ENCODE data around the gene TTLL11.
"Not testable (repeated sequence)": the region's sequence is repeated elsewhere in the genome, so short reads cannot be mapped to it uniquely, and the experiment has no call there.

The TTLL11 gene

DNA sequence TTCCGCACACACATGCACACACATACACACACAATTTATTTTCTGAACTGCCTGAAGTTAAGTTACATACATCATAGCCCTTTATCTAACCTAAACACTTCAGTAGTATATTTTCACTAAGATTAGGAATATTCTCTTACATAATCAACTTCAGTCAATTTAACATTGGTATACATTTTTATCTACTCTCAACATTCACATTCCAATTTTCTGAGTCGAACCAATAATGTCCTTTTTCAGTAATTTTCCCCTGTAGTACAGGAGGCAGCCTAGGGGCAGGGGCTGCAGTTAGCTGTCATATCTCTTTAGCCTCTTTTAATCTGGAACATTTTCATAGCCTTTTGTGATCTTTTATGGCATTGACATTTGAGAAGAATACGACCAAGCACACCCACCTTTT, 291.5 kb downstream of the TTLL11 start:
- DNase-seq, result no peak

DNA sequence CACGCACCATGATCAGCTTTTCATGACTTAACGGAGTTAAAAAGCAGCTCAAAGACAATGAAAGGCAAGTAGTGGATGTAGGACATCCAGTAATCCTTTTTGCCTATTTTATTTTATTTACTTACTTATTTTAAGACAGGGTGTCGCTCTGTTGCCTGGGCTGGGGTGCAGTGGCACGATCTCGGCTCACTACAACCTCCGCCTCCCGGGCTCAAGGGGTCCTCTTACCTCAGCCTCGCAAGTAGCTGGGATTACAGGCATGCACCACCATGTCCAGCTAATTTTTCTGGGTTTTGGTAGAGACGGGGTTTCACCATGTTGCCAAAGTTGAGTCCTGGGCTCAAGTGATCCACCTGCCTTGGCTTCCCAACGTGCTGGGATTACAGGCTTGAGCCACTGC, 292.7 kb downstream of the TTLL11 start:
- DNase-seq, result no peak

GRCh38 chr9:121798941-121799340, 294.2 kb downstream of the TTLL11 start:
- DNase-seq, result no peak

DNA sequence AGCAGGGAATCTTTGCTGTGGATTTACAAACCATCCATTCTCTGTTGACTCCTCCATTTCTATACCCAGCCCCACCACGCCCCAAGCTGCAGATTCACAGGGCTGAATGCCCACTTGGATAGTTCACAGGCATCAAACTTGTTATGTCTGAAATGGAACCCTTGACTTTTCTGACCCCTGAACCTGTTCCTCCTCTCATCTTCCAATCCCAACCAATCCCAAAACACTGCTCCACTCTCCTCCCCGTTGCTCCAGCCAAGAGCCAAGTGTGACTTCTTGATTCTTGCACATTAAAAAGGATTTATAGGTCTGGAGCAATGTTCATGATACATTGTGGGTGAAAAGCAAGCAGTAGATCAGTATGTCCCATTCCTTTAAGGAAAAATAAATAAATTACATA, 296.0 kb downstream of the TTLL11 start:
- no peak for DNase-seq

DNA sequence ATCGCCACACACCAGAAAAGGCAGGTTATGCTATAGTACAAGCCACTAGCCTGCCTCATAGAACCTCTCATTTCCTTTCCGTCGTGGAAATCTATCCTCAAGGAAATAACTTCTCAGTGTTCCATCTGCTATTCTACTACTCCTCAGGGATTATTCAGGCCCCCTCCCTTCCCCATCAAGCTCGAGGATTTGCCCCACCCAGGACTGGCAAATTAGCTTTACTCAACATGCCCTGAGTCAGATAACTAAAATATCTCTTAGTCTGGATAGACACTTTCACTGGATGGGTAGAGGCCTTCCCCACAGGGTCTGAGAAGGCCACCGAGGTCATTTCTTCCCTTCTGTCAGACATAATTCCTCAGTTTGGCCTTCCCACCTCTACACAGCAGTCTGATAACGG, 298.8 kb downstream of the TTLL11 start:
- not testable (repeated sequence) for DNase-seq

DNA sequence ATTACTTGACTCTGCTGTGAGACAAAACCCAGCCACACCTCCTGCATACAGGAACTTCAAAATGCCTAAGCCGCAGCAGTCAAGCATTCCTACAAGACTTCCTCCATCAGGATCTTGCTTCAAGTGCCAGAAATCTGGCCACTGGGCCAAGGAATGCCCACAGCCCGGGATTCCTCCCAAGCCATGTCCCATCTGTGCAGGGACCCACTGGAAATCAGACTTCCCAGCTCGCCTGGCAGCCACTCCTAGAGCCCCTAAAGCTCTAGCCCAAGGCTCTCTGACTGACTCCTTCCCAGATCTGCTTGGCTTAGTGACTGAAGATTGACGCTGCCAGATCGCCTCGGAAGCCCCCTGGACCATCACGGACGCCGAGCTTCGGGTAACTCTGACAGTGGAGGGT, 300.6 kb downstream of the TTLL11 start:
- not testable (repeated sequence) for DNase-seq

DNA sequence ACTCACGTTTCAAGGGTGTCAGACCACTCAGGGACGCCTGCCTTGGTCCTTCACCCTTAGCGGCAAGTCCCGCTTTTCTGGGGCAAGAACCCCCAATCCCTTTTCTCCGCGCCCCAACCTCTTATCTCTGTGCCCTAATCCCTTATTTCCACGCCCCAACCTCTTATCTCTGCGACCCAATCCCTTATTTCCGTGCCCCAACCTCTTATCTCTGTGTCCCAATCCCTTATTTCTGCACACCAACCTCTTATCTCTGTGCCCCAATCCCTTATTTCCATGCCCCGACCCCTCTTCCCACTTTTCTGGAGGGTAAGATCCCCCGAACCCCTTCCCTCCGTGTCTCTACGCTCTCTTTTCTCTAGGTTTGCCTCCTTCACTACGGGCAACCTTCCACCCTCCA, 302.3 kb downstream of the TTLL11 start:
- DNase-seq, result no peak

DNA sequence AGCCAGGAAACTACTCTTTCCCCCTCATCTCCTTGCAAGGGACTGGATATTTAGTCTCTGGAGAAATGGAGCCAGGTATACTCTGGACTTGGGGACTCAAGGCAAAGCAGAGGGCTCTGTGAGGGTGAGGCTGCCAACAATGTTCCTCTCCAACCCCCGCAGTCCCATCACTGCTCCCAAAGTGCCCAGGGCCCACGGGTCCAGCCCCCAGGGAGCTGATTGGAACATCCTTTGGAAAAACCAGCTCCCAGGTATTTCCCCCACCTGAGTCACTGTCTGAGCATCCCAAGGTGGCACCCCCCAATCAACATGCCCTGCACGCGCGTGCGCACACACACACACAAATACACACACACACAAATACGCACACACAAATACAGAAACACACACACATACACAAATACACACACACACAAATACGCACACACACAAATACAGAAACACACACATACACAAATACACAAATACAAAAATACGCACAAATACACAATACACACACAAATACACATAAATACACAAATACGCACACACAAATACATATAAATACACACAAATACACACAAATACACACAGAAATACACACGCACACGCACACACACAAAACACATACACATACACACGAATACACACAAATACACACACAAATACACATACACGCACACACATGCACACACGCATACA, 304.3 kb downstream of the TTLL11 start:
- no peak for DNase-seq

DNA sequence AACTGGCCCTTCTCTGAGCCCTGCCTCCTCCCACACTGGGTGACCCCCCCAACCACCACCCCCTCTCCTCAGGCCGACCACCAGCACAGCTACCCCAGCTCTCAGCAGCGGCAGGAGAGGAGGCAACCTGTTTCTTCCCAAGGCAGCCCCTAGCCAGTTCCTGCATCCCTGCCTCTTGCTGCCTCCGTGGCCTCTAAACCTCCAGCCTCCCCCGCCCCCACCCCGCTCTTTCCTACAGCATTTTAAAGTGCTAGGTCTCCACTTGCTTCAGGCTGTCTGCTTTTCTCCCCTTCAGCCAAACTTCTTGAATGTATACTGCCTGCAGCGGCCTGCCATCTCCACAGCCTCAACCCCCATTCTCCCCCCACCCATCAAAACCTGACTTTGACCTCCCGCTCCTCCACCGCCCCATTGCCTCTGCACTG, 306.1 kb downstream of the TTLL11 start:
- no peak for DNase-seq

GRCh38 chr9:121786543-121786948, 306.6 kb downstream of the TTLL11 start:
- DNase-seq, result no peak

DNA sequence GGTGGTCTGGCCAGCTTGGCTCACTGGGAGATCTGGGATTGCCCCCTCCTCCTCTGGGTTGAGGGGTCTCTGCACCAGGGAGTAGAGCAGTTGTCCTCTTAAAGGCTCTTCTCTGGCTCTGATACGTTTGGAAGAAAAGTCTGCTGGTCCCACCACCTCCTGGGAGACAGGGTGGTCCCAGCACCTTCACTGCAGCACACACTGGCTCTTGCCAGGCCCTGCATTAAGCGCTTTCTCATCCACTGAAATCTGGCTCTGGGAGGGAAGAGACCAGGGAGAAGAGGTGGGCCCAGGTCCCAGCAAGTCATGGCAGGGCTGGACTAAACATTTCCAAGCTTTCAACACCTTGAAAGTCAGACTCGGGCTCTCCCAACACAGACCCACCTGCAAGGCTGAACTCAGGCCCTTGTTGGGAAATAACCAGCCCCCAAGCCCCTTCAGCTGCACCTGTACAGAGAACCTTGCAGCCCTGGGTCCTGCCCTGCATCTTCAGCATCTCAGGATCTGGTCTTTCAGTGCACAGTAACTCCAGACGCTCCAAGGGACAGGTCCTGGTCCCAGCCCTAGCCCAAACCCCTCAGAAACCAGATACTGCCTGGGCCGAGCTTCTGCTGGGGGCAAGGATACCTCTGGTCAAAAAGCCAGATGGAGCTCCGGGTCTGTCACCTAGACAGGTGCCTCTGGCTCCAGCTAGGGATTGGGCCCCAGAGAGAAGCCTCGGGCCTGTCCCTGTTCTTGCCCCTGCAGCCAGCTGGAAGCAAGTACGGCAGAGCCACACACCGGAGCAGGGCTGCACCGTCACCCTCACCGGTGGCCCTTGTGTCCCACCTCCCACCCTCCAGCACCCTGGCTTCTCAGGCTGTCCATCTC, 307.2 kb downstream of the TTLL11 start:
- DNase-seq, result no peak

DNA sequence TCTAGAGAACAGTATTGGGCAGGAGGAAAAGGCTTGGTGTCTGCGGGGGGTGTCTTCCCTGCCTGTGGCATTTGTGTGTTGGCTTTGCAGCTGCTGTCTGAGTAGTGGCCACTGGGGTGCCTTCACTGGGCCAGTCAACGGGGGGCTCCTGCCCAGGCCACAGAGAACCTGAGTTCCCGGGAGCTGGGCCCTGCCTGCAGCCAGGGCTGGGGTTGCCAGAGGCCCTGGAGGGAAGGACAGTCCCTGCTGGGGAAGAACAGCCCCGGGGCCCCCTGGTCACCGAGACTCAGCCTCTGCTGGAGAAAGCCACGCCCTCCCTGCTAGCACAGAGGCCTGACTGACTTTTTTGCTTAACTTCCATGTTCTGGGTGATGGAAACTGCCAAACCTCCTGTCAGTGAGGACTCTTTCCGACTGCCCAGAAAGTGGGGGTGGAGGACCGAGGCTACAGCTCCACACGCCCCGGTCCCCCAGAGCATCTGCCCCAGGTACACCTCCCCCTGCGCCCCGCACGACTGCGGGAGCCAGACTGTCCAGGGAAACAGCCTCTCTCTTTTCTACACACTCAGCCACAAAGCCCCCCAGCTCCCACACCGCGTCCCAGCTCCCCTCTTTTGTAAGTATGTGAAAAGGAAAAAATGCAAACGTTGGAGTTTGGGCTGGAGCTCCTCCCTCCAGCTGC, 308.2 kb downstream of the TTLL11 start:
- DNase-seq, result no peak

GRCh38 chr9:121783521-121784507, 309.3 kb downstream of the TTLL11 start:
- DNase-seq, result peak; percentile 23

- DNase-seq, result no peak
Observed at GRCh38 chr9:121783111-121783510, 310.0 kb downstream of the TTLL11 start.

DNA sequence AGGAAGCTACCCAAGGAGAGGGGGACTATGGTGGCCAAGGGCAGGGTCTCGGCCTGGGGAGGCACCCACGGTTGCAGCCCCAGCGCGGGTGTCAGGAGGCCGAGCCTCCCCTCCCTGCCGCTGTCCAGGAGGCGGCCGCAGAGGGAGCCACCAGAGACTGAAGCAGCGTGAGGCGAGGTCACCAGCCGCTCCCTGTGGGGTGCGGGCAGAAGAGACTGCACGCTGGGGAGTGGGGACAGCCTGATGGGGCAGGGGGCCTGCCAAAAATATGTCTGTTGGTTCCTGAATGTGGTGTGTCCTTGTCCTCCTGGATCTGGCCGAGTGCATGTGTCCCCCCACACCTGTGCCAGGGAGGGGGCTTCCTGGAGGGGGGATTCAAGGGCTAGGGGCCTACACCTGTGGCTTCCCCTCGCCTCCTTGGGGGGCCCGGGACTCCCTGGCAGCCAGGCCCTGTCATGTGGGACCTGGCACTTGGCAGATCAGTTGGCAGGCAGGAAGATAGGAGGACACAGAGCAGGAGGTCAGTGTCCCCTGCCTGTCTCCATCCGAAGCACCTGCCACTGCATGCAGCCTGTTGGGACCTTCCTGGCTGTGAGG, 310.5 kb downstream of the TTLL11 start:
- no peak for DNase-seq

- DNase-seq, result no peak
Observed at GRCh38 chr9:121781701-121782464, 311.2 kb downstream of the TTLL11 start.

- no peak for DNase-seq
Observed at GRCh38 chr9:121781145-121781548, 312.0 kb downstream of the TTLL11 start.

GRCh38 chr9:121780177-121781040, 312.7 kb downstream of the TTLL11 start:
- DNase-seq, result no peak

DNA sequence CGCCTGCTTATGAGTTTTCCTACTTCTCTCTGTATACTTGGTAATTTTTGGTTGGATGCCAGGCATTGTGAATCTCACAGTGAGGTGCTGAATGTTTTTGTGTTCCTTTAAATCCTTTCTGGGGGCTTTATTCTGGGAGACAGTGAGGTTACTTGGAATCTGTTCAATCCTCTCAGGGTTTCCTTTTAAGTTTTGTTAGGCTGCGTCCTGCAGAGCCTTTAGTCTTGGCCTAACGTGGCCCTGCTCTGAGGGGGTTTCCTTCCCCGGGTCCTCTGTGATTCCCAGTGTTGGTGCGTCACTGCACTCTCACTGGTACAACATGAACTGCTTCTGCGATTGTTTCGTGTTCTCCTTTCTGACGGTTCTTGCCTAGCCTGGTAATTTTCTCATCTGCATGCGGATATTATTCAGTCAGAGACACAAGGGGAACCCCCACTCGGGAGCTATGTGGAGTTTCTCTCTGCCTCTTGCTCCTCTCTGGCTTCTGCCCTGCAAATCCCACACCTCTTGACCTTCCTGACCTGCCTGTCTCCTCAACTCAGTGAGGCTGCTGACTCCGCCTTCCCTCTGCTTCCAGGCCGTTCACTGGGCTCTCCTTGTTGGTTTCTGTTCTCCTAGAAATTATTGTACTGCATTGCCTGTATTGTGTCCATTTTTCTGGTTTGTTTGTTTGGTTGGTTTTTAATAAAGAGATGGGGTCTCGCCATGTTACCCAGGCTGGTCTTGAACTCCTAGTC, 313.6 kb downstream of the TTLL11 start:
- no peak for DNase-seq

All from CD4-positive, alpha-beta T cell treated with Interleukin-17A for 4 hours (primary cell).